NCI-H1092 treated with DMSO at 0.1 percent for 48 hours (cell line): ENCODE measurements around the gene RCBTB2.

Experiments
- DNase-seq: peaks from one replicate; lab custom pipeline; 2025; lab: John Stamatoyannopoulos, UW

Gene RCBTB2

GRCh38 chr13:48448285-48448958 lies 84.5 kb downstream of the RCBTB2 start:
- DNase-seq, result no peak

DNA sequence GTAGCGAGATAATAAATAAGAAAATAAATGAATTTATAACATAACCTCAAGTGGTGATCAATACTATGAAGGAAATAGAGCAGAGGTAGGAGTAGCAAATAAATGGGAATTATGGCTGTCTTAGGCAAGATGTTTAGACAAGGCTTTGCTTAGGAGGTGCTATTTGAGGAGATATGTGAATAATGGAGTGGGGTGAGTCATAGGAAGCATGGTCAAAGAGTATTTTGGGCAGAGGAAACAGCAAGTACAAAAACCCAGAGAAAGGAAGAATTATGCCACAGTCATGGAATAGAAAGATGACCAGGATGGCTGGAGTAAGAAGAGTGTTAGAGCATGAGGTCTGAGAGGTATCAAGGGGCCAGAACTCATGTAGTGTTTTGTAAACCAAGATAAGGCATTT lies 86.4 kb downstream of the RCBTB2 start:
- no peak for DNase-seq

DNA sequence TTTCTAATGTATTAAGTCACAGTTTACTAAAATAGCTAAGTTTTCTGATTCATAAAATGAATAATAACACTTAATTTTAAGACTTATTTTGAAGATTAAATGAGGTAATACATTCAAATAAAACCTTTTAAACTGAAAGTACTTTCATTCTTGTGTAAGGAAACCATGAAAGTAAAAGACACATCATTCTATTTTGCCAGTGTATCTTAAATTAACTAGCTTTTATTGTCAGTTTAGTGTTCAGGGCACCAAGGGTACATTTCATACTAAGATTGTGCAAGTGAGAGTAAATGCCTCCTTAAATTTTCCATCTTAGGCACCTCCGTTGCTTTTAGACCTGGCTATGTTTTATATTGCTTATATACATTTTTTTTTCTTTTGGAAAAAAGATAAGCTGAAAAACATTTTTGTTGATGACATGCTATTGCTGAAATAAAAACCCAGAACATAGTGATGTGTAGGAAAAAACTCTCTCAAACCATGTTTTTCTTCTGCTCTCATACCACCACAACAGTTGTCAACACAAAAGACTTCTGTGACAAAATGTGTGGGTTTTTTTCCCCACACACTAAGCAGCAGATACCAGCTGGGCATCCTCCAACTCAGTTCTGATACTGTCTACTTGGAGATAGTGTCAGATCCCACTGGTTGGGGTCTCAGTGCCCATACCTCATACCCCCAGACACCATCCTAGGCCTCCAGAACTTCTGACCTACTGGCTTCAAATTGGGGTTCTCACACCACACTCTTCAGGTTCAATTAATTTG lies 89.3 kb downstream of the RCBTB2 start:
- no peak for DNase-seq
